Forelimb muscle (tissue), 1 donor: ENCODE measurements around the gene PACS1. TPM values are rescaled to one million over a fixed set of nuclear protein-coding genes. Genes with fewer than 3 reads are reported as not detected.

Source experiments
- DNase-seq: peaks from one replicate; pipeline ENCODE4 v3.0.0-alpha.2; 2013; ENCODE audit warnings: low read depth
- polyA plus RNA-seq: library from polyadenylated mRNA; unstranded; fragments of 120-200 nt; gene quantifications from one replicate; pipeline ENCODE4 v1.2.1, GENCODE V29; 2013; ENCODE audit not compliant: insufficient read length

PACS1 gene
- polyA plus RNA-seq, 1 donor, result 28.3 TPM

DNA sequence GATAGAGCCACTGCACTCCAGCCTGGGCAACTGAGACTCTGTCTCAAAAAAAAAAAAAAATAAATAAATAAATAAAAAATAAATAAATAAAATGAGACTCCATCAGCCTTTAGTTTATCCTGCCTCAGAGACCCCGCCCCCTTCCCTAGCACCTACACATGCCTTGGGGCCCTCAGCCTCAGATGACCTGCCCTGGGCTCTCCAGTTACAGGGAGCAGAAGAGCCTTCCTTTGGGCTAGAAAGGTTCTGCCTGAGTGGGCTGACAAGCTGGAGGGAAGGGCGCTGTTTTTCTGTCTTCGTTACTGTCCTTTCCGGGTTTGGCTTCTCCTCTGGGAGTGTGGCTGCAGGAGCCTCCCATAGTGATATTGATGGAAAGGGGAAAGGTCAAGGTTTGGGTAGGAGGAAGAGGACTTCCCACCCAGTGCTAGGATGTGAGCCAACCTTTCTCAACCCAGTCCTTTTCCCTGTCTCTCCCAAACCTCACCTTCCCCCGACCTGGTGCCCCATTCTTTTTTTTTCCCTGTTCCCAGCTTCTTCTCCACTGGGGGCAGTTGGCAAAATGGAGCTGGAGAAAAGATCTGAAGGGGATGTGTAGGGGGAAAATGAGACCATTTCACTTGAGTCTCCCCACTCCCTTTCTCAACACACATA, 19.4 kb upstream of the PACS1 start:
- no peak for DNase-seq

- no peak for DNase-seq
Measured at GRCh38 chr11:66051371-66051765, 18.7 kb upstream of the PACS1 start.

GRCh38 chr11:66051766-66052663, 18.1 kb upstream of the PACS1 start, which contains the start of gene SF3B2:
SF3B2 (plus strand) TSS chr11:66052364; CDS start chr11:66052385, 21 bp downstream.
- DNase-seq, result peak; percentile 87

DNA sequence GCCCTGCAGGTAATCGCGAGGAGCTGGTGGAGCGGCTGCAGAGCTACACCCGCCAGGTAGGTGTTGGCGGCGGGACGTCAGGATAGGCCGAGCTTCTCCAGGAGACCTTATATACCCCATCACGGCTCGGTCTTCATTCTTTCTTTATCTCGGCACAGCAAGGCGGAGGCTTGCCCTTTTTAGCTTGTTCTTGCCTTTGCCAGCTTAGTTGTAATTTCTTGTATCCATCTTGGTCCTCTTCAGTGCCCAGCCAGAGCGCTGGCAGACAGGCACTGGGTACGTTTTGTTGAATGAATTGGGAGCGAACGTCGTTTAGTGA, 17.4 kb upstream of the PACS1 start:
- no peak for DNase-seq

- no peak for DNase-seq
Measured at GRCh38 chr11:66055021-66055420, 15.1 kb upstream of the PACS1 start.

DNA sequence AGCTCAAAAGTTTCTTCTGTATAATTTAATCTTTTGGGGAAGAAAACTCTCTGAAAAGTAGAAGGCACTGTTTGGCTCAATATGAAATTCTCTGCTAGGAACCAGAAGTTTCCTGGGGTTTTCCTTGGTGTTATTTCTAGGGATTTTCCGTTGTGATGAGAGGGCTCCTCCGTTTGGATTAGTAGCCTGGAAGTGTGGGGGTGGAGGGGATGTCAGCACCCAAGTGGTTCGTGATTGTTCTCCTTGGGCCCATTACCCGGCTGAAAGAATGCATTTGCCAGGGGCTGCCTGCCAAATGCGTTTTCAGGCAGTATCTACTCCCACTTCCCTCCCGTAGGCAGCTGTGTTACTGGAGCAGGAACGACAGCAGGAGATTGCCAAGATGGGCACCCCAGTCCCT, 13.6 kb upstream of the PACS1 start:
- DNase-seq, result no peak

GRCh38 chr11:66059966-66060680, 9.9 kb upstream of the PACS1 start:
- DNase-seq, result no peak

DNA sequence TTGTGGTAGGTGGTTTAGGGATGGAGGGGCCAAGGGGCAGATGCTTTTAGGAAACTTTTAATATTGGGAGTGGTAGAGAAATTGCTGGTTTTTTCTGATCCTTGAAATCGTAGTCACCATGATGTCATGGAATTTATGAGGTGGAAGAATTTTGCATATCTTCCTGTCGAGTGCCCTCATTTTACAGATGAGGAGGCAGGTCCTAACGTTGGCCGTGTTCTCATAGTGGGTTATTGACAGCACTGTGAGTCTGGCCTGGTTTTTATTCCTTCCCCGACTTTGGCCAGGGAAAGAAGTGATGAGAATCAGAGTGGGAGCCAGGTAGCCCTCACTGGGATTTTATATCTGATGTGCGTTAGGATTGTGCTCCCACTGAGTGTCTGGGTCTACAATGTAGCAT, 8.8 kb upstream of the PACS1 start:
- DNase-seq, result no peak

DNA sequence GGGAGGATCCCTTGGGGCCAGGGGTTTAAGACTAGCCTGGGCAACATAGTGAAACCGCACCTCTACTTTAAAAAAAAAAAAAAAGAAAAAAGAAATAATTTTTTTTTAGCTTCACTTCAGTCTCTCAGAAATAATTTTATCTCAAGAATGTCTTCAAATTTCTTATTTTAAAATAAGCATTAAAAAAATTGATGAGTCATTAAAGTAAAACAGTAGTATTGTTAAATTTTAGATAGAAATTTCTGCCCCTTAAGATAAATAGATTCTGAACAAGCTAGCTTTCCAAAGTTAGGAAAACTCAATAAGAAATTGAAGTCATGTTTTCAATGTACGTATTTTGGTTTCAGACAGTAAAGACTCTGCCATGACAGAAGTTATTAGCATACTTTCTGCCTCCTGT, 7.7 kb upstream of the PACS1 start:
- DNase-seq, result no peak

DNA sequence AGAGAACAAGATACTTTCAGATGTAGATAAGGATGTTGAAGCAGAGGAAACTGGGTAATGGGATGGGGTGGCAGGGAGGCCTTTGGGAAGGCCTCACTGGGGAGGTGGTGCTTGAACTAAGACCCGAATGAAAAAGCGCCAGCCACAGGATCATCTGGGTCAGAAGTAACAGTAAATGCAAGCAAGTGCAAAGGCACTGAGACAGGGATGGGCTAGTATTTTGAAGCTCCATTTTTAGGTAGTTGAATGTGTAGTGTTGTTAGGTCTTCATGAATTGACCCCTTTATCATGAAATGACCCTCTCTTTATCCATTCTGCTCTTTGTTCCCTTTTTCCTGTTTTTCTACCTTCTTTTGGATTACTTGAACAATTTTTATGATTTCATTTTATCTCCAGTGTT, 6.2 kb upstream of the PACS1 start:
- no peak for DNase-seq

DNA sequence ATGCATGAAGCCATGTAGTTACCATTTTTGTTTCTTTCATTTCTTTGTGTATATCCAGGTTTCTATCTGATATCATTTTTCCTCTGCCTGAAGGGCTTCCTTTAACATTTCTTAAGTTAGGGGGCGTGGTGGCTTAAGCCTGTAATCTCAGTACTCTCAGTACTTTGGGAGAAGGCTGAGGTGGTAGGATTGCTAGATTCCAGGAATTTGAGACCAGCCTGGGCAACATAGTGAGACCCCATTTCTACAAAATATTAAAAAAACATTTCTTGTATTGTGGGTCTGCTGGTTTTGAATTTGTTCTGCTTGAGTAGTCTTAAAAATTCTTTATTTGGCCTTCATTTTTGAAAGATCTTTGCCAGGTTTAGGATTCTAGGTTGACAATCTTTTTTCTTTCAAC, 5.5 kb upstream of the PACS1 start:
- DNase-seq, result no peak

GRCh38 chr11:66066751-66067150, 3.3 kb upstream of the PACS1 start:
- no peak for DNase-seq

DNA sequence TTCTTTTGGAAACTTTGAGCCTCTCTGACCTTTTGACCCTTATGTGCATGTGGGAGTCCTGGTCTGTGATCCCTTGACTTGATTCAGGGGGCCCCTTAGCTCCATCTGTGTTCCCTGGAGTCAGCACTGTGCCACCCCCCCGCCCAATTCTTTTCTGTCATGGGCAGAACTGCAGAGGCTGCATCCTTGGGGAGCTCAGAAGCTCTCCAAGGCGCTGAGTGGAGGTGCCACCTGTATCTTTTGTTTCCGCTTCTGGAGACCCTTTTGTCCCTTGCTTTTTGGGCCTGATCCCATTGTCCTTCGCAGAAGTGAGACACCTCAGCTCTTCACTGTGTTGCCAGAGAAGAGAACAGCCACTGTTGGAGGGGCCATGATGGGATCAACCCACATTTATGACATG, 2.4 kb upstream of the PACS1 start:
- no peak for DNase-seq

DNA sequence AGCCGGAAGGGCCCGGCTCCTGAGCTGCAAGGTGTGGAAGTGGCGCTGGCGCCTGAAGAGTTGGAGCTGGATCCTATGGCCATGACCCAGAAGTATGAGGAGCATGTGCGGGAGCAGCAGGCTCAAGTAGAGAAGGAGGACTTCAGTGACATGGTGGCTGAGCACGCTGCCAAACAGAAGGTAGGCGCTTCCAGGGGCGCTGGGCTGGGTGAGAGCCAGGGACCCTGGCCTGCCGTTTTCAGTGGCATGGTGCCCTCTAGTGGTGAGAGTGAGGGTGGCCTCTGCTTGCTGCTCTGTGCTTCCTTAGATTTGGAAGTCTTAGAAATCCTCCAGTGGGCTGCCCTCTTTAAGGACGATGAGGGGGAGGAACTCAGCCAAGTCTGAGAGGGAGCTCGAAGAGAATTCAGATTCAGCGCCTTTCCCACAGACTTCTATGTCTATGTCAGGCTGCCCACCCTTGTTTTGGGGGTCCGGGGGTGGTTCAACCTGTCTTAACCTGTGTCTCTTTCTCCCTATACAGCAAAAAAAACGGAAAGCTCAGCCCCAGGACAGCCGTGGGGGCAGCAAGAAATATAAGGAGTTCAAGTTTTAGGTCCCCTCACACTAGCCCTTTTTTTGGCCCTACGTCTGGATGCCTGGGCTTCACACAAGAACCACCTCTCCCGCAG, 1.8 kb upstream of the PACS1 start:
- DNase-seq, result no peak

DNA sequence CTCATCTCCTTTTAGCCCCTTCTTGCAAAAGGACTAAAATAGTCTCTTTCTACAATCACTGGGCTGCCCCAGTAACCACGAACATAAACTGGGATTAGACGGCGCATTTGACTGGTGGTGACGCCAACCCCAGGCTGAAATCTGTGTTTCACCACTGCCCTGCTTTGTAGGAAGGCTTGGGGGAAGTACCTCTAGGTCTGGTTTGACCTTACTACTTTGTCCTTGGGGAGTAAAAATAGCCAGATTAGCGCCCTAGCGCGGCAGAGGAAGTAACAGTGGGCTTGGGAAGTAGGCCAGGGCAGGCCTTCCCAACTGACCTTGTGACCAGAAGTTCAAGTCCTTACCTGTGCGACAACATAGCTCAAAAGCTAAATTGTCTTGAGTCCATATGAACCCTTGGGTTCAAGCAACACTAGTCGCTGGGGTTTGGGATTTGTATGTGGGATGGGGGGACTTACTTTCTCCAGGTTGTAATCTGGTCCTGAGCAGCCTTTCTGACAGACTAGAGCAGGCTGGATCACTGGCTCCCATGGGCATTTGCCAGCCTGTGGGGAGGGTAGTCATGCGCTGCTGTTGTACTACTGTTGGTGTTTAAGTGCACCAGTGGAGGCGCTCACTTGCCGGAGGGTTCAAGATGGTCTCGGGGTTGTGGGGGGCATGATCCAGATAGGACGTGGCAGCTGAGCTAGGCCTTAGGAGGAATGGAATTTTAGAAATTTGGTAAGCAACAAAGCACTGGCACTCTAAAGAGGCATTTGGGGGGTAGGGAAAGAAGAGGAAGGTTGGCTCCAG, 953 bp upstream of the PACS1 start:
- no peak for DNase-seq

DNA sequence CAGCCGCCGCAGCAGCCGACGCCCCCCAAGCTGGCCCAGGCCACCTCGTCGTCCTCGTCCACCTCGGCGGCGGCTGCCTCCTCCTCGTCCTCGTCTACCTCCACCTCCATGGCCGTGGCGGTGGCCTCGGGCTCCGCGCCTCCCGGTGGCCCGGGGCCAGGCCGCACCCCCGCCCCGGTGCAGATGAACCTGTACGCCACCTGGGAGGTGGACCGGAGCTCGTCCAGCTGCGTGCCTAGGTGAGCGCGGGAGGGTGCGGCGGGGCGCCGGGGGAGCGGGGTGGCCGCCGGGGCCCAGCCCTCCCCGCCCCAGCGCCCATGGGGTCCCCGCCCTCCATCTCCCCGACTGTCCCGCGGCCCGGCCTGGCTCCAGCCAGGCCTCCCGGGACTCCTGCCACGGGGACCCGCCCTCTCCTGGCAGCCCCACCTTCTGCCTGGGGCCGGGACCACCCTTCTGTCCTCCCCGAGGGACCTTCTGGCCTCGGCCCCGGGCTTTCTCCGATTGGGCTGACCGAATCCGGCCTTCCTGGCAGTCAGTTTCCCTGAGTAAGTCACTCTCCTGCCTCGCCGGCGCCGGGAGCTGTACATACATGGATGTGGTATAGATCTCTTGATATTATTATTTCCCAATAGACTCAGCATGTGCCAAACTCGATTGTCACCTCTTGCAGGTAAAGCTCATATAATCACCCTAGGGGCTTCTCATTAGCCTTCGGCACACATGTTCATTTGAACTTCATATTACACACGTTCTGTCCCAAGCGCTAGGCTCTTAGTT, 720 bp downstream of the PACS1 start:
- no peak for DNase-seq

GRCh38 chr11:66071381-66071801, 1.3 kb downstream of the PACS1 start:
- DNase-seq, result no peak

GRCh38 chr11:66072081-66072480, 2.0 kb downstream of the PACS1 start:
- DNase-seq, result no peak

- no peak for DNase-seq
Measured at GRCh38 chr11:66072518-66072917, 2.4 kb downstream of the PACS1 start.

DNA sequence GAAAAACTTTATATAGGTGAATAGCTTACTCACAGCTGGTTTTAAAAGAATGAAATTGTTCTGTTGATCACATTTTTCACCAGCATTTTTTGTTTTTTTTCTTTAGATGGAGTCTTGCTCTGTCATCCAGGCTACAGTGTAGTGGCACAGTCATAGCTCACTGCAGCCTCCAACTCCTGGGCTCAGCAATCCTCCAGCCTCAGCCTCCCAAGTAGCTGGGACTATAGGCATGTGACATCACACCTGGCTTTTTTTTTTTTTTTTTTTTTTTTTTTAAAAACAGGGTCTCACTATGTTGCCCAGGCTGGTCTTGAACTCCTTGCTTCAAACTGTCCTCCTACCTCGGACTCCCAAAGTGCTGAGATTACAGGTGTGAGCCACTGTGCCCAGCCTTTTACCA, 3.6 kb downstream of the PACS1 start:
- no peak for DNase-seq

GRCh38 chr11:66075273-66075672, 5.2 kb downstream of the PACS1 start:
- DNase-seq, result no peak
